Kidney tubule cell (primary cell): Measurements from ENCODE around the gene ZNF592.

Experiments used
- DNase-seq: peaks from one replicate; pipeline ENCODE4 v3.0.0-alpha.2; 2018; ENCODE audit warnings: low spot score

The ZNF592 gene

GRCh38 chr15:84810073-84810840, 61.9 kb downstream of the ZNF592 start:
- DNase-seq = peak; percentile 70

DNA sequence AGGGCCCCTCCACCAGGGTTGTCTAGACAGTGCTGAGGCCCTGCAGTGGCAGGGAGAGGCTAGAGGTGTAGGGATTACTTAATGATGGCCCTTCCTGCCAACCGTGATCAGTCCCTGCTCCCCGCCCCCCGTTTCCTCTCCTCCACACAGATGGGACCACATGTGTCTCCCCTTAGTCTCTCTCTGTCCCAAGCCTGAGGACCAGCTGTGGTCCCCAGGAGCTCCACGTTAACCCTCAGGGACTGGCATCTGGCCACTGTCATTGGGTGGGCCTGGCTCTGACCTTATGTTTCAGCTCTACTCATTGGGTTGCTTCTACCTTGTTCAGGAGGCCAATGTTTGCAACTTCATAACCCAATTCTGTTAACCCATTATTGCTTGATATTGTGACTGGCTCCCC, 62.8 kb downstream of the ZNF592 start:
- DNase-seq = no peak

DNA sequence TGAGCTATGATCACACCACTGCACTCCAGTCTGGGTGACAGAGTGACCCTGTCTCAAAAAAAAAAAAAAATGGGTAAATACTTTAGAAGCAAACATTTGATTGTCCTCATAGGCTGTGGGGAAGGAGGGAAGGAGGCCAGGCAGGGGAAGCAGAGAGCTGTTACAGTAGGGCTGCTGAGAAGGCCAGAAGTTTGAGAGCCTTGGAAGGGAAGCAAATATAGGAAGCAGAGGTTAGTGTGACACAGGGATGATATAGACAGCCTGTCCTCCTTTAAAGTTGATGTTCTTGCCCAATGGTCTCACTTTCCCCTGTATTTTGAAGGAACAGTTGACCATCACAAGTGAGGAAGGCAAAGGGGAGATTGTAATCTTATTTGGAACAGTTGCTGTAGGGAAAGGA, 63.4 kb downstream of the ZNF592 start:
- no peak for DNase-seq

DNA sequence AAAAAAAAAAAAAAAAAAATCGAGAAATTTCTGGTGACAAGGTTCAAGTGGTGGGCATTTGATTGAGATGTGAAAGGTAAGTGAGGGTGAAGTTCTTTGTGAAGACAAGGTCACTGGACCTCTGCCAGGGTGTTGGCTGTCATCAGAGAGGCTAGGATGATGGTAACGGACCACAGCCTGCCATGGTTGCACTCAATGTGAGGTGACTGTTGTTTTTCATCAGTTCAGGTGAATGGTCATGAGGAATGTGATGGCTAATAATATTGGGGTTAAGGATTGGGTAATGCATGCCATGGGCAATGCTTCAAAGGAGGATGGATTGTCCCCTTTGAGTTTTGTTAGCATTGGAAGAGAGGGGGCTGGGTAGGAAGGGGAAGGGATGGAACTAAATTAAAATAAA, 64.5 kb downstream of the ZNF592 start:
- peak; percentile 83 for DNase-seq

GRCh38 chr15:84813435-84813834, 65.0 kb downstream of the ZNF592 start:
- no peak for DNase-seq

GRCh38 chr15:84813931-84814330, 65.5 kb downstream of the ZNF592 start:
- DNase-seq = no peak

DNA sequence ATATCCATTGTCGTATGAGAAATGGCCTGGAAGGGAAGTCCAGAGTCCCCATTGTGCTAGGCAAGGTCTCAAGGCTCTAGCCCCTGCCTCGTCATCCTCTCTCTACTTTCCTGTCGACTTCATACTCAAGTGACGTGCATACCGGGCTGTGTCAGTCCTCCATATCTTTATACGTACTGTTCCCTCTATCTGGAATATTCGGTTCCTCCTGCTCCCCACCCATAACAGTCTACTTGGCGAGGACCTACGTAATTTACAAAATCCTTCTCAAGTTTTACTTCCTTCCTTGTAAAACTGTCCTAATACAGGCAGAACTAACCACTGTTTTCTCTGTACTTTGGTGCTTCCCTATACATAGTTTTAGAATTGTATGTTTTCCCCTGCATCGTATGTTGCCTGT, 66.5 kb downstream of the ZNF592 start:
- no peak for DNase-seq

GRCh38 chr15:84816694-84817465, 68.5 kb downstream of the ZNF592 start, which contains the start of gene ALPK3:
Gene ALPK3 (plus strand): TSS chr15:84817356. CDS start chr15:84817453, 97 bp downstream.
- DNase-seq = peak; percentile 77

- DNase-seq = peak; percentile 41
These were observed 69.2 kb downstream of the ZNF592 start for GRCh38 chr15:84817466-84818081.

DNA sequence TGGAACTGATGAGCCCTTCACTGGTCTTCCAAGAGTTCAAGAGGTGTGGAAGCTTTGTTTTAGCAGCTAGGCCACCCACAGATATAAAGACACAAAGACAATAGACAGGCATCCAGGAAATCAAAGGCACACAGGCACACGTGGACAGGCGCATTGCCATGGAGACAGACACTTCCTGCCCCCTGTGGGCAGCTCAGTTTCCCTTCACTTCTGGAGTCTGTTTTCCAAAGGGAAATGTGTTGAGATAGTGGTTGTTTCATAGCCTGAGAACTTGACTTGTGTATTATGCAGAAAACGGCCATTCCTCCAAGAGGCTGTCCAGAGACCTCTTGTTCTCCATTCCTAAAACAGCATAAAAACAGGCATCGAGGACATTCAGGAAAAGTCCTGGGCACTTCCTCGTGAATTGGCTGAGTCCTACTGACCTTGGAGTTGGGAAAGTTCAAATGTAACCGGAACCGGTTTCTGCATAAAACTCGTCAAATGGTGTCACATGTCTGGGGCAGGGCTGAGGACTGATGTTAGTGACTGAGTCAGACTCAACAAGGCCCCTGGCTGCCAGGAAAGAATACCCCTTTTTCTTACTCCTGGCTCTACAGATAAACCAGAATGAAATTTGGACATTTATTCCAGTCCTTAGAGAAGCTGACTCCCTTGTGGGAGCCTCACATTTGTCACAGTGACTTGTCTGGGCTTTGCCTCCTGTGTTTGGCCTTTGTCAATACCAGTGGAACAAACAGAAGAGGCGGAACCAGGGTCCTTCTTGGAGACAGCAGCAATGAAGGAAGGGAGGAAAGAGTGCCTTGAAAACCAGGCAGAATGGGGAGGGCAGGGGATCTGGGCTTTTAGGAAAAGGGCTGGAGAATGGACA, 70.1 kb downstream of the ZNF592 start:
- DNase-seq = peak; percentile 83

GRCh38 chr15:84819291-84819768, 70.9 kb downstream of the ZNF592 start:
- DNase-seq = no peak

- DNase-seq = no peak
These were observed 71.4 kb downstream of the ZNF592 start for GRCh38 chr15:84819791-84820190.

GRCh38 chr15:84821501-84822021, 73.2 kb downstream of the ZNF592 start:
- DNase-seq = no peak

DNA sequence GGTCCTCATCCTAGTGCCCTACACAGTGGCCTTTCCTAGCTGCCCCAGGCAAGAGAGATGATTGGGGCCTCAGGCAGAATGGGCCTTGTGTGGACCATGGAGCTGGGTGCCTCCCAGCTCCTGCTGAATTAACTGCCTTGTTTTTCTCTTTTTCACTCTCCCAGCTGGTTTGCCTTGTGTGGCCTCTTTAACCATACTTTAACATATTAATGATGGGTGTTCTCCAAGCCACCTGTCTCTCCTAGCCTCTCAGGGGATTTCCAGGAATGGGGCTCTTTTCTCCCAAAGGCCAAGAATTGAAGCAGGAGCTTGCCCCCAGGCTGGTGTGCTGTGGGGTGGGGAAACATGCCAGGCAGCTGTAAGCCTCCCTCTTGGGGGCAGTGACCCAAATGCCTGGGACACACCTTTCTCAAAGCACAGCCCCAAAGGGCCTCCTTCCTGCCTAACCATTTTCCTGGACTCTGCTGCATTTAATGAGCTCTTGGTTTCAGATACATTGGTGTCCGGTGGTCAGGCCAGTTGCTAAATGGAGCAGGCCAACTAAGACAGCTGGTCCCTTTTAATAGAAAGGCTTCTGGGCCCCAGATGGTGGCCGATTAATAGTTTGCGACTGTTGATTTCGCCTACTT, 74.4 kb downstream of the ZNF592 start:
- no peak for DNase-seq

- DNase-seq = no peak
These were observed 75.0 kb downstream of the ZNF592 start for GRCh38 chr15:84823282-84823878.

DNA sequence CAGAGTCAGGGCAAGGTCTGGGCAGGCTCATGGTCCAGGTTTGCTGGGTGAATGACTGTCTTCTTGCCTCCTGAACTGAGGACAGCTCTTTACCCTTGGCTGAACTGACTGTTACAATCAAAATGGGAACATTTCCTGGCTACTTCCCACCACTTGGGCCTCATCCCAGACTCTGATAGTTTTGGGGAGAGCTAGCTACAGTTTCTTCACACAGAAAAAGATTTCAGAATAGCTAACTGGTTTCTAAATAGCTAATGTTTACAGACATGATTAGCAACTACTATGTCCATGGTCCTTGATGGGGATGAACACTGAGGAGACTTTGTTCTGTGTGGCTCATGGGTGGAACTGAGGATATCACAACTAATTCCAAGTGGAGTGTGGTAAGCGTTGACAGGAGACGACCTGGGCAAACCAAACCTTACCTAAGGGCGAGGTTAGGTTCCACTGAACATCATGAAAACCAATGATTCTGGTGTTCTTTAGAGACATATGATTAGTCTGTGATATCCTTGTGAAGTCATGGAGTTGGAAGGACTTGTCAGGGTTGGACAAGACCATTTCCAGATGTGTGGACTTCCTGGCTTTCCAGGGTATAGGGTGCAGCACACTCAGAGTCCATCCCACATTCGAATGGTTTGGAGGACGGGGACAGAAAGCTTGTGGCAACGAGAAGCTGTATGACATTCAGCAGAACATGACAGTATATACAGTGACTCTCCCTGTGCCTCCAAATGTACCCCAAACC, 76.0 kb downstream of the ZNF592 start:
- no peak for DNase-seq

GRCh38 chr15:84826369-84826823, 78.0 kb downstream of the ZNF592 start:
- DNase-seq = peak; percentile 50

DNA sequence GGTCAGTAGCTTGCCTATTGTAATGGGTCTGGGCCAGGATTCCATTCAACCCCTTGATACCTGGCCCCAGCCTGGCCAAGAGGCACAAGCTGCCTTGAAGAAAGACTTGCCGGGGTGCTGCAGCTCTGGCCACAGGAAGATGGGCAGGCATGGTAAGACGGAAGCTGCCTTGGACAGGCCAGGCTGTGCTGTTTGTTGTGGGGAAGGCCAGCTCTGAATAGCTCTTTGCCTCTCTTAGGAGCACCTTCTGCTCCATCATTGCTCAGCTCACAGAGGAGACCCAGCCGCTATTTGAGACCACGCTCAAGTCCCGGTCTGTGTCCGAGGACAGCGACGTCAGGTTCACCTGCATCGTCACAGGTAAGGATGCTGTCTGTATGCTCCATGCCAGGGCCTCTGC, 78.9 kb downstream of the ZNF592 start:
- no peak for DNase-seq

DNA sequence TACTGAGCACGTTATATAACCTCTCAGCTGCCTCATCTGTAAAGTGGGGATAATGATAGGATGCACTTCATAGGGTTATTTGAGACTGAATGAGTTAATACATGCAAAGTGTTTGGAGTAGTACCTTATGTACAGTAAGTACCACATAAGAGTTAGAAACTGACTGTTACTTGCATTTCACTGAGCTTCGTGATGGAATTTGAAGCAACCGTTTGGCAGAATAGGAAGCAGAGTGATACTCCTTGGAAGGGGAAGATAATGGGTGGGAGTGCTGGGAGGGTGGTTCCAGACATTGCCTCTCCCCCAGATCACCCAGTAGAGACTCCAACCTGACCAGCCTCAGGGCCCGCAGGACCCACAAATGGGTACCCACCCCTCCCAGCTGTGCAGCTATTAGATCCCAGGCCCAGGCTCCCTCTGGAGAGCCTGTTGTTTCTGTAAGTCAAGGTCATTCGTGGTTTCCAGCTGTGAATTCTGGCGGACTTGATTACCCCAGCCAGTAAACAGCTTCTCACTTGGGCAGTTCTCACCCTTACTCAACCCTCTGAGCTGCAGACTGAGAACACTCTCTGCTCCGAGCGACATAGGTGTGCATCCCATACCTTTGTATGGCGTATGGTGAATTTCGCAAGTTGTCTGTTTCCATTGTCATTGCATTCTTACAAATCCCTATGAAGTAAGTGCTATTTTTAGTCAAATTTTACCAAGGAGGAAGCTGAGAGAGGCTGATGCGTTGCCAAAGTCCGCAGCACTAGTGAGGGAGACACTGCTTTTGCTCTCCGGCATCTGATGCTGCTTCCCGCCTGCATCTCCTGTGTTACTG, 79.9 kb downstream of the ZNF592 start:
- DNase-seq = no peak
